CD4-positive, alpha-beta T cell (primary cell): Measurements from ENCODE around the gene PLG. TPM values are rescaled to one million over a fixed set of nuclear protein-coding genes. Genes with fewer than 3 reads are reported as not detected.
"Not testable (repeated sequence)": the region's sequence is repeated elsewhere in the genome, so short reads cannot be mapped to it uniquely, and the experiment has no call there.

Source experiments
- ATAC-seq: fragments of 200-7000 bp; cut with Tn5 transposase; one replicate; pipeline ENCODE4 v1.10.0; 2022; ENCODE audit warnings: mild to moderate bottlenecking; ENCODE audit not compliant: poor library complexity
- CTCF ChIA-PET: fragments of 350-600 bp; sonication (Branson Sonifier 250); formaldehyde crosslinking; loops from one replicate; lab custom pipeline; 2021; ENCODE audit warnings: antibody characterized with exemption, inconsistent platforms; lab: Charles Lee
- POLR2A ChIA-PET: fragments of 350-600 bp; sonication (Branson Sonifier 250); formaldehyde crosslinking; loops from one replicate; lab custom pipeline; 2021; ENCODE audit warnings: antibody characterized with exemption, inconsistent platforms; lab: Charles Lee
- DNase-seq, 14 experiments: peaks; one replicate each; pipeline ENCODE4 v3.0.0-alpha.2; 2013 to 2020; ENCODE audit warnings: mixed read lengths in 2 of 14
- H3K27ac ChIP-seq, 2 donors: one replicate each; pipeline versions ENCODE4 v1.5.1 to v1.7.0; 2013; ENCODE audit warnings: low read length in 2 of 2, low read depth in 1 of 2, mild to moderate bottlenecking in 1 of 2
- H3K27me3 ChIP-seq, 2 experiments: 1 replicate in 1 of 2; 2 replicates in 1 of 2; pipeline versions ENCODE4 v1.6.1 to v1.7.0; 2013; ENCODE audit warnings: low read length in 2 of 2, control low read depth in 1 of 2, mild to moderate bottlenecking in 1 of 2, moderate library complexity in 1 of 2; ENCODE audit not compliant: insufficient read depth in 2 of 2, control insufficient read depth in 1 of 2
- H3K36me3 ChIP-seq: one replicate; pipeline ENCODE4 v1.6.1; 2013; ENCODE audit warnings: low read length, control low read depth; ENCODE audit not compliant: insufficient read depth
- H3K4me1 ChIP-seq: one replicate; pipeline ENCODE4 v1.6.1; 2013; ENCODE audit warnings: low read length, control low read depth; ENCODE audit not compliant: insufficient read depth
- H3K4me3 ChIP-seq: one replicate; pipeline ENCODE4 v1.5.1; 2013; ENCODE audit warnings: mild to moderate bottlenecking, low read length, moderate library complexity
- H3K9me3 ChIP-seq, 2 experiments: 1 replicate in 1 of 2; 2 replicates in 1 of 2; pipeline versions ENCODE4 v1.6.1 to v1.7.0; 2013; ENCODE audit warnings: low read length in 2 of 2, mild to moderate bottlenecking in 2 of 2, control low read depth in 1 of 2, moderate library complexity in 1 of 2; ENCODE audit not compliant: control insufficient read depth in 1 of 2, insufficient read depth in 1 of 2
- H3K27ac Mint-ChIP-seq: one replicate; pipeline ENCODE4 v1.8.0; 2020; ENCODE audit warnings: mixed read lengths
- H3K27me3 Mint-ChIP-seq: one replicate; pipeline ENCODE4 v1.8.0; 2021; ENCODE audit warnings: mixed read lengths
- H3K36me3 Mint-ChIP-seq: one replicate; pipeline ENCODE4 v1.8.0; 2021; ENCODE audit warnings: low read depth, mixed read lengths
- H3K4me1 Mint-ChIP-seq: one replicate; pipeline ENCODE4 v1.8.0; 2021; ENCODE audit warnings: low read depth, mixed read lengths
- H3K4me3 Mint-ChIP-seq: one replicate; pipeline ENCODE4 v1.8.0; 2020; ENCODE audit warnings: mild to moderate bottlenecking, mixed read lengths
- H3K9me3 Mint-ChIP-seq: one replicate; pipeline ENCODE4 v1.8.0; 2020; ENCODE audit warnings: mixed read lengths
- CTCF ChIP-seq: fragments of 200-600 bp; IDR thresholded peaks from one replicate; pipeline ENCODE4 v1.8.0; 2022; ENCODE audit warnings: antibody characterized with exemption, mild to moderate bottlenecking
- intact Hi-C, 2 experiments: fragments of 100-400 bp; cut with DNase I in 1 of 2; cut with micrococcal nuclease in 1 of 2; formaldehyde crosslinking; loops; one replicate each; pipeline versions ENCODE4 v1.15.1 to v1.9.0; 2023 to 2025; cut with DNase I, micrococcal nuclease
- total RNA-seq, 174 experiments: library from RNA in 2 of 174; stranded (reverse) in 2 of 174; gene quantifications; one replicate each; pipeline ENCODE4 v1.2.3 and lab custom pipeline; 2021 to 2026

The PLG gene
- total RNA-seq, 2 experiments from 2014 or later = not detected

DNA sequence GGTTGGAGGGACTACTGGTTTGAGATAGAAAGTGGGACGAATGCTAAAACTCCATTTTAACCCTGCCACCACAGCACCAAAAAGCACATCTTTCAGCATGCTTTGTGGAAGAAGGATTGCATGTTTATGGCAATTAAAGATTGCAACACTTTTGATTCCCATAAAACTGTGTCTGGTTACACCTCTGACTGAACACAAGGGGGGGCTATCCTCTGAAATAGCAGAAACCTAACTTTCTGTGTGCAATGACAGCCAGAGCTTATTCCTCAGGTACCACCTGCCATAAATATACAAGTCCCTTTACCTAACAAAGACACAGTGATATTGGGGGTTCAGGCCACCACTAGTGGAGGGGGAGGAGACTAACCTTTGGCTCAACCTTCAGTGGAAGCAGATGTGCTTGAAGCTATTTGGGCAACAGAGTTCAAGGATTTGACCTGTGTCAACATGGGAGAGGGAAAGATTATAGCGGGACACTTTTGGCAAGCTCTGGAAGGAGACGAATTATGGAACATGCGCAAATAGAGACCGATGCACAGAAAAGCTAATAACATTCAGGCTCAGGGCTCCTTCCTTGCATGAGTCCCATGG lies 9.6 kb upstream of the PLG start:
- peaks cover 0 to 6% of the 10 kb centered on the region in 2 experiments for H3K9me3 ChIP-seq
- no peak for ATAC-seq
- Mint-ChIP-seq H3K9me3 (no peaks in the 10 kb centered on the region), H3K36me3 (no peaks in the 10 kb centered on the region), H3K4me3 (no peak overlapping the region), H3K27ac (no peak overlapping the region), H3K4me1 (no peaks in the 10 kb centered on the region), H3K27me3 (peaks cover 9% of the 10 kb centered on the region)
- H3K27me3 ChIP-seq = peaks cover 0 to 4% of the 10 kb centered on the region in 2 experiments
- intact Hi-C loops = no loop called here
- CTCF ChIA-PET = no interaction called here
- H3K4me3 ChIP-seq = no peak overlapping the region
- no peak for TF ChIP-seq CTCF
- no peaks in the 10 kb centered on the region for H3K4me1 ChIP-seq
- H3K36me3 ChIP-seq = no peaks in the 10 kb centered on the region
- DNase-seq = no peak
- POLR2A ChIA-PET = no interaction called here
- H3K27ac ChIP-seq = no peak overlapping the region

DNA sequence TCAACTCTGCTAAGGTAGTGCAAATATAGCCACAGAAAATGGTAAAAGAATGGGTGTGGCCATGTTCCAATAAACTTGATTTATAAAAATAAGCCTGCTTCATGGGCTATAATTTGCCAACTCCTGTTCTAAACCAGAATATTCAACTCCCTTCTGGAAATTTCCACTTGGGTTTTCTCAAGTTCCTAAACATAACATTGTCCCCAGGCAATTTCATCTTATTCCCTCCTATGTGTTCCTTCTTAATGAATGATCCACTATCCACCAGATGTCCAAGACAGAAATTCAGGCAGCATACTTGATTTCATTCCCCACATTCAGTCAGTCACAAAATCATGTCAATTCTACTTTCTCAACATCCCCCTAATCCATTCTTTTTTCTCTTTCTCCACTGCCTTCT lies 7.0 kb upstream of the PLG start:
- H3K4me1 Mint-ChIP-seq, H3K4me3 Mint-ChIP-seq, H3K4me3 ChIP-seq, ATAC-seq, DNase-seq, H3K36me3 ChIP-seq, CTCF ChIA-PET, intact Hi-C loops, H3K27ac Mint-ChIP-seq, H3K27me3 ChIP-seq, H3K9me3 ChIP-seq, H3K27ac ChIP-seq, H3K36me3 Mint-ChIP-seq, POLR2A ChIA-PET, H3K9me3 Mint-ChIP-seq, H3K4me1 ChIP-seq: not testable (repeated sequence)
- H3K27me3 Mint-ChIP-seq = peaks cover 19% of the 10 kb centered on the region

DNA sequence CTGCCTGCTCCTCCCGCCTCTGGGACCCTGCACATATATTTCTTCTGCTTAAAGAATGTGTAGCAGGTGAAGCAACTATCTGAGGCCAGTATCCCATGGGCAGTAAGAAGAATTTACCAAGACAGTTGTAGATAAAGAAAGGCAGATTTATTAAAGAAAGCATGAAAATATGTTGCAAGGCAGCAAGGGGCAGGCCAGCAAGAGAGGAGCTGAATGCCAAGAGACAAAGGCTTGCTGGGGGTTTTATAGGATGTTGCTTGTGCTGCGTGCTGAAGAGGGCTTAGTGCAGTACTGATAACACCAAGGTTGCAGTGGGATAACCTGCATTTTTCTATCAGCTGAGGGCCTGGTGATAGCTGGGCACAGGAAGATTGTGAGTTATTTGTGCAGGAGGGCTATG lies 6.4 kb upstream of the PLG start:
- H3K4me3 ChIP-seq, CTCF ChIA-PET, H3K4me3 Mint-ChIP-seq, intact Hi-C loops, H3K9me3 Mint-ChIP-seq, POLR2A ChIA-PET, H3K36me3 ChIP-seq, DNase-seq, ATAC-seq, H3K27me3 ChIP-seq, H3K4me1 Mint-ChIP-seq, H3K4me1 ChIP-seq, H3K36me3 Mint-ChIP-seq, H3K27ac Mint-ChIP-seq, H3K27ac ChIP-seq, H3K9me3 ChIP-seq: not testable (repeated sequence)
- H3K27me3 Mint-ChIP-seq = peaks cover 19% of the 10 kb centered on the region

GRCh38 chr6:160696884-160697283 lies 5.2 kb upstream of the PLG start:
- H3K4me1 ChIP-seq, H3K4me3 ChIP-seq, H3K36me3 Mint-ChIP-seq, H3K9me3 ChIP-seq, H3K36me3 ChIP-seq, H3K27ac Mint-ChIP-seq, CTCF ChIA-PET, H3K4me3 Mint-ChIP-seq, H3K4me1 Mint-ChIP-seq, H3K27me3 ChIP-seq, DNase-seq, H3K9me3 Mint-ChIP-seq, ATAC-seq, intact Hi-C loops, POLR2A ChIA-PET, H3K27ac ChIP-seq: not testable (repeated sequence)
- H3K27me3 Mint-ChIP-seq = peaks cover 25% of the 10 kb centered on the region
